Hematopoietic multipotent progenitor cell treated with erythropoietin and hydrocortisone succinate and interleukin-3 and kit ligand, for 4 days (in vitro differentiated cells): Measurements from ENCODE around the gene TAAR9.
"Not testable (repeated sequence)": the region's sequence is repeated elsewhere in the genome, so short reads cannot be mapped to it uniquely, and the experiment has no call there.

Experiments used
- DNase-seq: peaks from one replicate; pipeline ENCODE4 v3.0.0-alpha.2; 2015

The TAAR9 gene

GRCh38 chr6:132515386-132515785, 22.7 kb upstream of the TAAR9 start:
- DNase-seq, result no peak

DNA sequence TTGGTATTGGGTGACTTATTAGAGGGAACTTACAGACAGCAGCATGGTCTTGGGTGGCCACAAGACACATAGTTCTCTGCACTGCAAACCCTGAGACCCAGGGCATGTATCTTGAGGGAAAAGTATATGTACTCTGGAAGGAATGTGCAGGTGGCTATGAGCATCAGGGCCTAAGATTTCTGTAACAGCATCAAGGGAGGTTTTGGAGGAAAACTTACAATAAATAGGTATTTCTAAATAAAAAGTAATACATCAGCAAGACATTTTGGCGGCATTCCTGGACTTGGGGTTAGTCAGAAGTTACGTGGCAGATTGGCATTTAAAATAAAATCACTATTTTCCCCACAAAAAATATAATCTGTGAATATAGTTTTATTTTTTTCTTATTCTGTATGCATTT, 17.1 kb upstream of the TAAR9 start:
- no peak for DNase-seq

GRCh38 chr6:132524646-132525045, 13.4 kb upstream of the TAAR9 start:
- no peak for DNase-seq

- DNase-seq, result no peak
Measured at GRCh38 chr6:132525866-132526265, 12.2 kb upstream of the TAAR9 start.

DNA sequence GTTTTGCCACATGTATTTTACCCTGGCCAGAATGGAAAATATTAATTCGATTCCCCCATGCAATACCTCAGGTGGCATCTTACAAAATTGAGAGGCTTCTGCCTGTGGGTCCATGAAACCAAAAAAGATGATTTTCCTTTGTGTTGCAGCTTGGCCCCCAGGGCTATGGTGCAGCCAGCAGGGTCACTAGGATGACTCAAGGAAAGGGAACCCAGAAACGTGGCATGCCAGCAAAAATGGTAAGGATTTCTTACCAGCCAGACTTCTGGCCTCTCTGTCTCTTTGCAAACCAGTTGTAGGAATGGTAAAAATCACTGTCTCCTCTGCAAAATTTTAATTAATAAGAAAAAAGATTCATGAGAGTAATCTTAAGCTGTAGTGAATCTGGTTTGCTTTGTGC, 11.6 kb upstream of the TAAR9 start:
- DNase-seq, result no peak

- DNase-seq, result no peak
Measured at GRCh38 chr6:132527791-132528190, 10.3 kb upstream of the TAAR9 start.

- peak; percentile 88 for DNase-seq
Measured at GRCh38 chr6:132530293-132530974, 7.6 kb upstream of the TAAR9 start.

DNA sequence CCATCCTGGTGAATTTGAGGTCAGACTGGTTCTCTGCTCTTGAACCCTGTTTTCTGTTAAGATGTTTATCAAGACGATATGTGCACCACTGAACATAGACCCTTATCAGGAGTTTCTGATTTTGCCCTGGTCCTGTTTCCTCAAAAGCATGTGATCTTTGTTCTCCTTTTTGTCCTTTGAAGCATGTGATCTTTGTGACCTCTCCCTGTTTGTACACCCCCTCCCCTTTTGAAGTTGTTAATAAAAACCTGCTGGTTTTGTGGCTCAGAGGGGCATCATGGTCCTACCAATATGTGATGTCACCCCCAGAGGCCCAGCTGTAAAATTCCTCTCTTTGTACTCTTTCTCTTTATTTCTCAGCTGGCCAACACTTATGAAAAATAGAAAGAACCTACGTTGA, 3.5 kb upstream of the TAAR9 start:
- not testable (repeated sequence) for DNase-seq

- DNase-seq, result no peak
Measured at GRCh38 chr6:132537145-132537544, 932 bp upstream of the TAAR9 start.

DNA sequence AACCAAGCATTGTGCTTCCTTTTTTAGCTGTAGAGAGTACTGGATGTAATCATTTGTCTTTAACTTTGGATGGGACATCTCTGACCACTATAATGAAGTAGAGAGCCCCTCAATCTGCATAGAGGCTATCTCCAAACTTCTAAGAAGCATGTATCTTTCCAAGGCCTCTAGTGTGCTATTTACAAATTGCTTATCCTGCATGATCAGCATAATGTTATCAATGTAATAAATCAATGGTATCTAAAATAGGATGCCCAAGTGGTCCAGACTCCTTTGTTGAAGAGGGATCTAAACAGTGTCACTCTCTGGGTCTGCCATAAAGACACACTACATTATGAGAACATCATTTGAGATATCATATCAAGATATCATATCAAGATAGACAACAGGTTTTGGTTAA, 6.7 kb downstream of the TAAR9 start:
- no peak for DNase-seq

- DNase-seq, result no peak
Measured at GRCh38 chr6:132548746-132549463, 10.8 kb downstream of the TAAR9 start.

DNA sequence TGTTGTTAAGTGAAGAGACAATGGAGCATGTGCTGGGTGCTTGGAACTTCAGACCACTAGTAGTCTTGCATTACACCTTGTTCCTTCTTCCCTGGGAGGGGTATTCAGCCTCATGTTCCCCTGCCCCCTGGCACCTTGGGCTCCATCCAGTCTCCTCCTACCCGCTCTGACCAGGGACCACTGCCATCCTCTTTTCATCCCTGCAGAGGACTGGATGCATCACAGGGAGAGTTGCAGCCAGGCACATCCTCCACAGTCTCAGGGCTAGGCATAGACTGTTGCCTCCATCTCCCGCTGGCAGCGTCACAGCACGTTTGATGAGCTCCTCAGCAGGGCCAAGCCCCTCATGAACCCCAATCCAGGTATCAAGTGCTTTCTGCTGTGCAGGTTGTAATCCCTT, 13.1 kb downstream of the TAAR9 start:
- DNase-seq, result no peak

DNA sequence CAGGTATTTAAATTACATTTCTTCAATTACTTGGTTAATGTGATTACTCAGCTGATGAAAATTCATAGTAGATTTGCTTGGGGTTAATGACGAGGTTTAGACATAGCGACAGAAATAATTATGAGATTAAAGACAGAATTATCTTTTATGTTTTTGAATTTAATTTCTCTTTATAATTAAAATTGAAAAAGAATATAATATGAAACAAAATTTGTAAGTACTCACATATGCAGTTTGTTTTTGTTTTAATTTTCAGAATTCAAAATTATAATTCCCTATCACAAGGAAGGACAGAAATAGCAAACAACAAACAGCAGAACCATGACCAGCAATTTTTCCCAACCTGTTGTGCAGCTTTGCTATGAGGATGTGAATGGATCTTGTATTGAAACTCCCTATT, 14.3 kb downstream of the TAAR9 start, which contains the start of gene TAAR8:
Gene TAAR8 (plus strand): TSS at position 301 of the 400 bp plus-strand sequence. CDS start 21 bp downstream, at position 322.
- DNase-seq, result no peak

DNA sequence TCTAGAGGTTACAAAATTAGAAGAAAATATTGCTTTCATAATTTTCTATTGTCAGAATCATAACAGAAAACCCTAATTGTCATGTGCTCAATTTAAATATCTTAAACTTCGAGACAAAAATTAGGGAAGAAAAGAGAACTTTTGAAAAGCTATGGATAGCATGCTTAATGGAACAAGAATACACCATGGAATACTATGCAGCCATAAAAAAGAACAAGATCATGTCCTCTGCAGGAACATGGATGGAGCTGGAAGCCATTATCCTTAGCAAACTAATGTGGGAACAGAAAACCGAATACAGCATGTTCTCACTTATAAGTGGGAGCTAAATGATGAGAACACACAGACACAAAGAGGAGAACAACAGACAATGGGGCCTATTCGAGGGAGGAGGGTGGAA, 22.0 kb downstream of the TAAR9 start:
- DNase-seq, result not testable (repeated sequence)

DNA sequence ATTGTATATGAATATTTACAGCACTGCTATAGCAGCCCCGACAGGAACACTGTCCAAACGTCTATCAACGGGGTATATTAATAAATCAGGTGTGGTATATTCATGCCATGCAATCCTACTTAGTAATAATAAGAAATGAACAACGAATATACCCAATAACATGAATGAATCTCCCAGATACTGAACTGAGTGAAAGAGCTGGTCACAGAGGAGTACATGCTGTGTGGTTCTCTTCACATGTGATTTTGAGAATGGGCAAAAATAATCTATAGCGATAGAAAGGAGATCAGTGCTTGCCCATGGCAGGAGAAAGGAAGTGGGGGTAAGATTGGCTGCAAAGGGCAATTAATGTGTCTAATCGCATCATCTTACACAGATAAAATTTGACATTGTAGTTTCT, 28.3 kb downstream of the TAAR9 start:
- no peak for DNase-seq

GRCh38 chr6:132567566-132567965, 29.5 kb downstream of the TAAR9 start:
- no peak for DNase-seq

- DNase-seq, result no peak
Measured at GRCh38 chr6:132568611-132569010, 30.5 kb downstream of the TAAR9 start.

DNA sequence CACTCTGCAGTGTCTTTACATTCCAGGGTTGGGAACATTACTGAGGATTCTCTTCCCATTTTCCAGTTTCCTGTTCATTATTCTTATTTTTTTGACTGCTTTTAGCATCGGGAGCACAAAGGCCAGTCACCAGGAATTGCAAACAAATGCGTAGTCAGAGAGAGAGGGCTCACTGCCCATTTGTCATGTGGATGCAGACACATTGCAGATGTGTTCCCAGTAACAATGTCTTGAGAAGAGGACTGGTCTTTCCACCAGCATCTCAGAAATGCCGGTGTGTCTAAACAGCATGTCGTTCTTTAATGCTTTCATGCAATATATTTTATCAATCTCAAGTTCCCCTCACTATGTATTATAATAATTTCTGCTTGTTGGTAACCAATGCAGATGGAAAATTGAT, 31.1 kb downstream of the TAAR9 start:
- DNase-seq, result no peak

DNA sequence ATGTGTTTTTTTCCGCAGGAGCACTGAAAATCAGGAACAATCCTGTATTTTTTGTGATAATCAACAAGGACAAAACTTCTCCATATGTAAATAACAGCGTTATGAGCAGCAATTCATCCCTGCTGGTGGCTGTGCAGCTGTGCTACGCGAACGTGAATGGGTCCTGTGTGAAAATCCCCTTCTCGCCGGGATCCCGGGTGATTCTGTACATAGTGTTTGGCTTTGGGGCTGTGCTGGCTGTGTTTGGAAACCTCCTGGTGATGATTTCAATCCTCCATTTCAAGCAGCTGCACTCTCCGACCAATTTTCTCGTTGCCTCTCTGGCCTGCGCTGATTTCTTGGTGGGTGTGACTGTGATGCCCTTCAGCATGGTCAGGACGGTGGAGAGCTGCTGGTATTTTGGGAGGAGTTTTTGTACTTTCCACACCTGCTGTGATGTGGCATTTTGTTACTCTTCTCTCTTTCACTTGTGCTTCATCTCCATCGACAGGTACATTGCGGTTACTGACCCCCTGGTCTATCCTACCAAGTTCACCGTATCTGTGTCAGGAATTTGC, 32.2 kb downstream of the TAAR9 start, which contains the start of gene TAAR6:
Gene TAAR6 (plus strand): TSS at position 102 of the 557 bp plus-strand sequence. CDS start 0 bp downstream, at position 102.
- no peak for DNase-seq

GRCh38 chr6:132571774-132572173, 33.7 kb downstream of the TAAR9 start:
- DNase-seq, result no peak

DNA sequence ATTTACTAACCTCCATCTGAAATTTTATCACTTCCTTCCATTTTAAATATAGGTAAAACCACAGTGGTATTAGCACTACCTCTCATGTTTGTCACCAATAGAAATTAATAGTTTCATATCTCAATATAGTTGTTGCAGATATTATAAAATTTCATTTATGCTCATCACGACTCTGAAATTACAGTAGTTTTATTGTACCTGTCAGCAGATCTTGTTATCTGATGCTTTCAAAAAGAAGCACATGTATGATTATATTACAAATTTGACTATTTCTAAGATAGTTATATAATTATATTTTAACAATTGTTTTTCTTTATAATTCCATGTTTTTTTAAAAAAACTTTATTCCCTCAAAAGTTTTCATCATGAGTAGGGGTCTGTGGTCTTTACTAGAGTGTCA, 46.6 kb downstream of the TAAR9 start:
- no peak for DNase-seq

DNA sequence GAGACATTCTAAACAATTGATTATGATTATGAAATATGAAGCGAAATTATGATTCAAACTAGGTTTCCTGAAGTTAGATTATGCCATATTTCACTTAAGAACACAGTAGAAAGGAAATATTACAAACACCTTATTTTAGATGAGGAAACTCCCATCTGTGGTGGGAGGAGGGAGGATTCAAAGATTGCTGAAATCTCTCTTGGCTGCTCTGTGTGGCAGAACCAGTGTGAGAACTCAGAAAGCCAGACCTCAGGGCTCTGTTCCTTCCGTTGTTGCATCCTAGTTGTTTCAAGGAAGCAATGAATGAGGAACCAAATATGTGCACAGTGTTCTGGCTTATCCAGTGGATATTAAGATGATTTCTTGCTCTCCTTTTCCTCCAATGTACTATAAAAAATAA, 49.3 kb downstream of the TAAR9 start:
- peak; percentile 13 for DNase-seq
